ENCODE measurements around the gene APBA2.

Gene APBA2

GRCh38 chr15:29127506-29128430, 242.0 kb downstream of the APBA2 start:
- no peak for DNase-seq

DNA sequence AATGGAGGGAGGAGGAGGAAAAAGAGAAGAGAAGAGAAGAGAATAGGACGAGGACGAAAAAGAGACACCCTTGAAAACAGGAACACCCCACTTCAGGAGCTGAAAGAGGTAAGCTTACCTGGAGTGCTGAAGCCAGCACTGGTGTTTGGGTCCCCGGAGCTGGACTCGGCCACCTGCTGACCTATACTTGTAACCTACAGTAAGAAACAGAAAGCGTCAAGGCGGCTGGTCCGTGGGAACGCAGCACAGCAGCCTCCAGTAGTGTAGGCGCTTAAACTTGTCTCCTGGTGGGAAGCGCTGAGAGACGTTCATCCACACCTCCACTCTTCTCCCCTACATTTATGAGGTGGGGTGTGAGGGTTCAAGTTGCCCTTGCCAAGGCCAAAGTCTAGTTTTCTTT, 242.9 kb downstream of the APBA2 start:
- no peak for DNase-seq

- no peak for DNase-seq
Observed at GRCh38 chr15:29129221-29129620, 243.4 kb downstream of the APBA2 start.

- no peak for DNase-seq
Observed at GRCh38 chr15:29129926-29130325, 244.2 kb downstream of the APBA2 start.

DNA sequence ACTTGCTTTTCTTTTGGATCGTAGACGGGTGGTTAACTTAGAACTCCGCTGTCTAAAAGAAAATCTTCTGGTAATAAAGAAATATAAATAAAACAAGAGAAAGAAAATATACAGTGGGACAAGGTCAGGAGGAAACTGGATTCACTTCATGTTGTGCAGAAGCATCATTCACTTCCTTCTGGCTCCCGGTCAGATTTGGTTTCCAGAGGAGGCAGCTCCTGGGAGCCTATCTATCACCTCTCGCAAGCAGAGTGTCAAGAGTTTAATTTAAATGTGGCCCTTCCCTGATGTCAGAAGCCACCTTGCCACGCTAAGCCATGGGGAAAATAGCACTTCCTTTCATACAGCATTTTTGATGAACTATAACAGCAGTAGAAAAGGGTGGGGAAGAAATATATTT, 244.7 kb downstream of the APBA2 start:
- DNase-seq: no peak

DNA sequence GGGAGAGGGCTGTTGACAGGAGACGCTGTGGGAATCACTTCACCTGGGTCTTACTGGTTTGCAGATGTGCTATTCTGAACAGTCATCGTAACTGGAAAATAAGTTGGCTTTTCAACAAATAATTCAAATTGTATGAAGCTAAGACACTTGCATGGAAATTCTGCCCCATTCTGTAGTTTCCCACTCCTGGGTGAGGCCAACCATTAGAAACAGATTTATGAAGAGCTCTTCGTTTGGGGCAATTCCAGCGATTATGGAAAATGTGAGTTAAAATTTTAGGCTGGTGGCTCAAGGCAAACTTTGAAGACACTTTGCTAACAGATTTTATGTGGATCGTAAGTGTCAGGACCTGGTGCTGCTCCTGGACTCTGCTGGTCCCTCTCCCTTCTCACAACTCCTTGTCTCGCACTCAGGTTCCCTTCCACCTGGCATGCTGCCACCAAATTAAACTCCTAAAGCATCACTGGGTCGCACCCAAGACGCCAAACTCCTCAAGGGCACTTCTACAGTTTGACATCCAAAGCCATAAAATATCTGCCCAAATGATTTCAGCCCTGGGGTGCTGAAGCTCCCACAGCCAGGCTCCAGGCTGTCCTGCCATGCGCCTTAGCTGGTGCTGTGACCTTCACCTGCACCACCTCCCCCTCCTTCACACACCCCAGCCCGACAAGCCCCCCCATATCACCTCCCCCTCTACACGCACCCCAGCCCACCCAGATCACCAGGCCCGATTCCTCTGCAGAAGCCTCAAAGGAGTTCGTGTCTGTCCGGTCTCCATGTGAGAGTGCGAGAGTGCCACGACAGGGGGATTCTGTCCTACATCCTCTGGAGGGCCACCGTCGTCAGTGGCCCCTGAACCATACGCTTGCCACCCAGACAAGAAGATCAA, 245.4 kb downstream of the APBA2 start:
- DNase-seq: no peak

DNA sequence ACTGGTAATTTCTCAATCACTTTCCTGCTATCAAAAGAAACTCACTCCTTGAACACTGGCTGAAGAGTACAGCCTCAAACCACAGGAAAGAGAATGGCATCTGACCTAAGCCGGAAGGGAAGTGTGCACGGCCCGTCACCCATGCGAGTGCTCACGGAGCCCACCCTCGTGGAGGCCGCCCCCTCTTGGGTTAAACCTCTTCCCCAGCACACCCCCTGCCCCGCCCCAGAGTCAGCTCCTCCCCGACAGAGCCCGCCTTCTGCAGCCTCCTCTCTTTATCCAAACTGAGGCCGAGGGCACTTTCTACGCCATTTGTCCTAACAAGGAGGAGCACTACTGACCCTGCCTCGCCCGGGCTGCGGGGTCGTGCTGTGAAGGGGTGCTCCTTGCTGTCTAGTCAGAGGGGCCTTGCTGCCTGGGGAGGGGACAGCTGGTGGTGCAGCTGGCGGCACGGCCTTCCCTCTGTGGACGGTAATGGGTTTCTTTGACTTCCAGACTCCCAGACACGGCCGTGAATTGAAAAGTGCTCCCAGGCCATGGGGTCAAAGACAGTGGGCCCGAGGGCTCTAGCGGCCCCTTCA, 246.2 kb downstream of the APBA2 start:
- no peak for DNase-seq

- DNase-seq: no peak
Observed at GRCh38 chr15:29132735-29133181, 247.0 kb downstream of the APBA2 start.

- no peak for DNase-seq
Observed at GRCh38 chr15:29133321-29133720, 247.5 kb downstream of the APBA2 start.

DNA sequence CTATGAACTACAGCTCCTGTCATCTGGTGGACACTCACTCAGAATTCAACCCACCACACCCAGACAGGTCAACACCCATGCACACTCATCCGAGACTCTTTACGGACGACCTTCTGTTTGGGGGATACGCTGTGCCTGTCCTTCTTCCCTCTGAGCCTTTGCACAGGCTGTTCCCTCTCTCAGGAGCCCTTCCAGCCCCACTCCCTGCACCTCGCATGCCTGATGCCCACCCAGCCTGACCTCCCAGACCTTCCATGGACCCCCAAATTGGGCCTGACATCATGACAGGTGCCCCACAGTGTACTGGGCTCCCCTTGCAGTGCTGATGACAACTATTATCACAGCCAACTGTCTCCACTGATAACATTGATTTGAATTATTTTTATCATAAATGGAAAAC, 248.0 kb downstream of the APBA2 start:
- no peak for DNase-seq

DNA sequence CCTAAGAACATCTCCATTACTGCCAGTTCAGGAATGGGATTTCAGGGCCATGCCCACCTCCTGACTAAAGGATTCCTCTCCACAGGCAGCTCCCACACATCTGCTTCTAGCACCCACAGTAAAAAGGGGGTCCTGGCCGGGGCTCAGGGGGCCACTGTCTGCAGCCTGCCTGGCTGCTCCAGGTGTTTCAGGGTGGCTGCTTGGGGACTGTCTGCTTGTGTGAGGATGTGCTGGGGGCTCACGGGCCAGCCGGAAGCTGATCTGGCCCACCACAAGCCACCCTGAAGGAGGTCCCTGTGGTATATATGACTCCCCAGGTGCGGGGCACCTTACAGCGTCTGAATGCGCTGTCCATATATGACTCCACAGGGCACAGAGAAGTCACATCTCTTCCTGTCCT, 248.5 kb downstream of the APBA2 start:
- DNase-seq: no peak

GRCh38 chr15:29134641-29135308, 249.0 kb downstream of the APBA2 start:
- DNase-seq: no peak

DNA sequence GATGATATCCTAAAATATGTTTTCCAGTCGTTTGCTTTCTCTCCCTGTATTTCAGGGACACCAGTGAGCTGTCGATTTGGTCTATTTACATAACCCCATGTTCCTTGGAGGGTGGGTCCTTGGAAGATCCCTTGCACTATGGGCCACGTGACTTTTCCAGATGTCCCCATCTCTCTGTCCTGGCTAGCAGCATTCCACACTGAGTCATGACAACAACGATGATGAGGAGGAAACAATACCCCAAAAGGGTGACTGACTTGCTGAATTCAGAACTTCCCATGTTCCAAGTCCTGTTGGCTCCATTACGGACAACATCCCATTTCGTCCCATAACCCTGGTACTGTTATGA, 249.5 kb downstream of the APBA2 start:
- DNase-seq: no peak

DNA sequence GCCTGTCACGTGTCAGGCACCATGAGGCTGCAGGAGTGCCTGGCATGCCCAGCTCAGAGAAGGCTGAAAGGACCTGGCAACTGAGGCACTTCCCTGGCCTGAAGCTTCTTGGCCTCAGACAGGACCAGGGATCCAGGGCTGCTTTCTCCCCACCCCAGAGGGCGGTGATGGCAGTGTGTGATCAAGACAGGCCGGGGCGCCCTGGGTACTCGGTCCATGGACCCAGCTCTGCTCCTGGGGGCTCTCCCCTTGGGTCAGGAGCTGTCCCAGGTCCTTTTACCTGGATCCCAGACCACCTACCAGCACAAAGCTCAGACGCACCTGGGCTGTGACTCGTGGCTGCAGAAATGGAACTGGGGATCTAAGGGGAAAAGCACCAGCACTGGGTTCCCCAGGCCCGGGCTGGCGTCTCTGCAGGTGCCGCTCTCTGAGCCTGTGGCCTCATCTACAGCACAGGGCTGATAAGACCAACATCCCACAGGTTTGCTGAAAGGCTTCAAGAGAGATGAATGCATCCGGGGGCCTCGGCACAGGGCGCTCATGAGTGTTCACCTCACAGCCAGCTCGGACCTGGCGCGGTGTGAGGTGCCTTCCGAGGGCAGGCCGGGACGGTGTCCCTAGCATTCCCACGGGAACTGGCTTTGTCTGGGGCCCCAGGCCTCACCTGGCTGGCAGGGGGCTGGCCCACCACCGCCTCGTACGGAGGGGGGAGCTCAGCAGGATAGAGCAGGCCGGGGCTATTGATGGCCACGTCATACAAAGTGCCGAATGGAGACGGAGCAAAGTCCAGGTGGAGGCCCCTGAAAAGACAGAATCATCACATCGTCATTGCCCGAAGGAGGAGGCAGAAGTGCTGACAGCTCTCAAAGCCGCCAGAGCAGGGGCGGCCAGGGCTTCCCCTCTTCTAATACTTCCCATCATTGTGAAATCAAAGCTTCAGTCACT, 250.2 kb downstream of the APBA2 start:
- no peak for DNase-seq

DNA sequence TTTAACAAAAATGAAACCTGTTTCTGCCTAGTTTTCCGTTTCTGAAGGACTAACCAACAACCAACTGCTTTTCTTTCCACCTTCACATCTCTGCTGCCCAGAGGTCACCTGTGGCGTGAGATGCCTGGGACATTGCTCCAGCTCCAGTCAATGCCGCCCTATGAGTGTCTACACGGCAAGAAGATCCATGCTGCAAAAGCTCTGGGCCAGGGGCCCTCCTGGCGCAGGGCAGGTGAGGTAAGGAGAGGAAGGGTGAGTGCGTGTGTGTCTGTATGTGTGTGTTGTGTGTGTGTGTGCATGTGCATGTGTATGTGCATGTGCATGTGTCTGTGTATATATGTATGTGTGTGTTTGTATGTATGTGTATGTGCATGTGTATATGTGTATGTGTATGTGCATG, 252.5 kb downstream of the APBA2 start:
- no peak for DNase-seq

DNA sequence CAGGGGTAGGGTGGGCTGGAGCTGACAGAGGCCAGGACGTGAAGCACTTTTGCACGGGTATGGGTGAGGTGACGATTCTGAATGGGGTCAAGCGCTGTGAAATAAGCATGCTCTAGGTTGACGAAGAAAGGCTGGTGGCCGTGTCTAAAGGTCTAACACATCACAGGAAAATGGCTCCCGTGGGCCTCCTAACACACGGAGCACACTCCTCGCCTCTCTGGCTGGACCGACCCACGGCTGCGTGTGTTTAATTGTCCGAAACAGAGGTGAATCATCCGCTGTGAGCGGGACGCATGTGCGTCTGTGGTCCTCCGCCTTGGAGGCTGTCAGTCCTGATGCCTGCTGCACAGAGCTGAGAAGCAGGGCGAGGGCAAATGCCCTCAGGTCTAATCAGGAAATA, 253.3 kb downstream of the APBA2 start:
- no peak for DNase-seq

- DNase-seq: peak; percentile 24 to 54
Observed at GRCh38 chr15:29139540-29140459, 254.0 kb downstream of the APBA2 start.

GRCh38 chr15:29140475-29141307, 254.9 kb downstream of the APBA2 start:
- DNase-seq: no peak

- no peak for DNase-seq
Observed at GRCh38 chr15:29141308-29142128, 255.7 kb downstream of the APBA2 start.
